A673 (cell line): ENCODE results near the gene H6PD. TPM values are rescaled to one million over a fixed set of nuclear protein-coding genes. Genes with fewer than 3 reads are reported as not detected.
A peak's percentile ranks its signal among the peaks of the same experiment; 100 is the strongest.

Experiments
- BruUV-seq: library from RNA; stranded (reverse); fragments of 400-500 nt; replicated peaks from 2 replicates; lab custom pipeline; 2021; lab: Mats Ljungman, UMichigan
- CTCF ChIA-PET: fragments of 300-600 bp; sonication (Branson Sonifier 250); formaldehyde crosslinking; loops from one replicate; lab custom pipeline; 2022; ENCODE audit warnings: antibody characterized with exemption; lab: Charles Lee
- POLR2A ChIA-PET: fragments of 300-600 bp; sonication (Branson Sonifier 250); formaldehyde crosslinking; loops from one replicate; lab custom pipeline; 2022; ENCODE audit warnings: antibody characterized with exemption; ENCODE audit not compliant: low non-redundant PET; lab: Charles Lee
- DNase-seq: peaks from one replicate; pipeline ENCODE4 v3.0.0-alpha.2; 2015; ENCODE audit warnings: low spot score
- H3K27ac ChIP-seq: fragments of 200-600 bp; sonication (generic); 2 replicates; pipeline ENCODE4 v1.5.1; 2016; ENCODE audit warnings: mixed run types, low read depth, mild to moderate bottlenecking, mixed read lengths, antibody characterized with exemption, low read length; ENCODE audit not compliant: poor library complexity, severe bottlenecking
- H3K27me3 ChIP-seq: fragments of 200-600 bp; sonication (generic); replicated peaks from 2 replicates; pipeline ENCODE4 v1.6.1; 2017; ENCODE audit warnings: mixed run types, low read depth, mild to moderate bottlenecking, mixed read lengths, antibody characterized with exemption, low read length; ENCODE audit not compliant: insufficient read depth, poor library complexity
- H3K36me3 ChIP-seq: fragments of 200-600 bp; sonication (generic); 2 replicates; pipeline ENCODE4 v1.6.1; 2016; ENCODE audit warnings: mixed run types, mild to moderate bottlenecking, mixed read lengths, antibody characterized with exemption, low read length; ENCODE audit not compliant: insufficient read depth, poor library complexity, severe bottlenecking
- H3K4me1 ChIP-seq: fragments of 200-600 bp; sonication (generic); 2 replicates; pipeline ENCODE4 v1.6.1; 2017; ENCODE audit warnings: mixed run types, mild to moderate bottlenecking, mixed read lengths, antibody characterized with exemption, low read length; ENCODE audit not compliant: insufficient read depth, poor library complexity, severe bottlenecking
- H3K4me3 ChIP-seq: fragments of 200-600 bp; sonication (generic); 2 replicates; pipeline ENCODE4 v1.5.1; 2016; ENCODE audit warnings: low read depth, mixed run types, mild to moderate bottlenecking, mixed read lengths, low read length; ENCODE audit not compliant: poor library complexity, severe bottlenecking
- H3K9me3 ChIP-seq: fragments of 200-600 bp; sonication (generic); 2 replicates; pipeline ENCODE4 v1.6.1; 2016; ENCODE audit warnings: mixed run types, low read depth, mild to moderate bottlenecking, mixed read lengths, antibody characterized with exemption, low read length; ENCODE audit not compliant: poor library complexity, severe bottlenecking
- CTCF ChIP-seq: fragments of 300-800, 200-600 bp; sonication (generic); conservative IDR thresholded peaks from 2 replicates; pipeline ENCODE4 v1.5.1; 2017; ENCODE audit warnings: low read depth, mild to moderate bottlenecking, antibody characterized with exemption, low read length, moderate library complexity, mixed read lengths
- EZH2 ChIP-seq: fragments of 200-600 bp; sonication (generic); IDR thresholded peaks from 2 replicates; pipeline ENCODE4 v1.6.1; 2017; ENCODE audit warnings: borderline replicate concordance, low read depth, mild to moderate bottlenecking, mixed read lengths, antibody characterized with exemption, low read length; ENCODE audit not compliant: poor library complexity, severe bottlenecking
- intact Hi-C: fragments of 100-400 bp; cut with micrococcal nuclease; formaldehyde crosslinking; loops from one replicate; pipeline ENCODE4 v1.10.0; 2022; ENCODE audit not compliant: unreplicated experiment
- total RNA-seq: library from RNA; stranded (reverse); gene quantifications from 2 replicates; pipeline ENCODE4 v1.2.3, GENCODE V29; 2021

Gene H6PD
- total RNA-seq, 1 experiment from 2014 or later: 6.2 TPM

GRCh38 chr1:9317591-9318417 lies 83.2 kb downstream of the H6PD start:
- no peak for TF ChIP-seq EZH2
- no peak for TF ChIP-seq CTCF
- no peaks in the 10 kb centered on the region for H3K9me3 ChIP-seq
- CTCF ChIA-PET: interaction anchor here (0.6 kb wide), 1 partner anchor 333 kb away, joined by 4 read pairs; no protein-coding TSS in a partner anchor
- peak; percentile 12 for DNase-seq
- no peaks in the 10 kb centered on the region for H3K27me3 ChIP-seq
- BruUV-seq: no TSS peak
- H3K36me3 ChIP-seq: no peaks in the 10 kb centered on the region
- H3K4me3 ChIP-seq: no peak overlapping the region
- H3K4me1 ChIP-seq: no peaks in the 10 kb centered on the region
- H3K27ac ChIP-seq: no peak overlapping the region
- intact Hi-C loops: no loop called here
- POLR2A ChIA-PET: no interaction called here

GRCh38 chr1:9319208-9319788 lies 84.7 kb downstream of the H6PD start:
- no TSS peak for BruUV-seq
- DNase-seq: no peak
- TF ChIP-seq EZH2 (no peak), CTCF (no peak)
- H3K36me3 ChIP-seq: no peaks in the 10 kb centered on the region
- H3K27me3 ChIP-seq: no peaks in the 10 kb centered on the region
- H3K9me3 ChIP-seq: no peaks in the 10 kb centered on the region
- no peak overlapping the region for H3K27ac ChIP-seq
- intact Hi-C loops: no loop called here
- ChIA-PET POLR2A (no interaction called here), CTCF (no interaction called here)
- no peak overlapping the region for H3K4me3 ChIP-seq
- no peaks in the 10 kb centered on the region for H3K4me1 ChIP-seq

GRCh38 chr1:9319789-9320519 lies 85.4 kb downstream of the H6PD start:
- H3K27ac ChIP-seq: no peak overlapping the region
- no TSS peak for BruUV-seq
- POLR2A ChIA-PET: no interaction called here
- CTCF ChIA-PET: no interaction called here
- no peak overlapping the region for H3K4me3 ChIP-seq
- H3K27me3 ChIP-seq: no peaks in the 10 kb centered on the region
- TF ChIP-seq EZH2 (no peak), CTCF (no peak)
- no peaks in the 10 kb centered on the region for H3K4me1 ChIP-seq
- intact Hi-C loops: no loop called here
- H3K9me3 ChIP-seq: no peaks in the 10 kb centered on the region
- no peak for DNase-seq
- H3K36me3 ChIP-seq: no peaks in the 10 kb centered on the region
